DOHH2 (cell line): ENCODE results near the gene AK1.

Source experiments
- CTCF ChIP-seq: fragments of 200-600 bp; sonication (generic); IDR thresholded peaks from one replicate; pipeline ENCODE4 v1.5.1; 2014; ENCODE audit warnings: antibody characterized with exemption, mild to moderate bottlenecking, low read depth, low read length; ENCODE audit not compliant: poor library complexity, severe bottlenecking
- EZH2phosphoT487 ChIP-seq: fragments of 200-600 bp; sonication (generic); IDR thresholded peaks from 2 replicates; pipeline ENCODE4 v1.6.1; 2017; ENCODE audit warnings: borderline replicate concordance, mild to moderate bottlenecking, antibody characterized with exemption, low read length, moderate library complexity, mixed read lengths

GRCh38 chr9:127924736-127925444, 47.4 kb upstream of the AK1 start:
- TF ChIP-seq EZH2phosphoT487 = no peak
- TF ChIP-seq CTCF = no peak
